Measurements from ENCODE around the gene CD320. TPM values are rescaled to one million over a fixed set of nuclear protein-coding genes. Genes with fewer than 3 reads are reported as not detected.
A peak's percentile ranks its signal among the peaks of the same experiment; 100 is the strongest.

The CD320 gene
- total and polyA plus RNA-seq, 2 of the 8 experiments (the other 6 are each of a cell fraction or from before 2014, with no cell fraction given), result 80.4 to 157 TPM

- WGBS, 2 experiments (ENCODE audit: extremely low coverage in 1 of 2, insufficient coverage in 1 of 2, insufficient read length in 1 of 2, insufficient replicate concordance in 2 of 2, low coverage in 1 of 2, low lambda C conversion rate in 2 of 2, missing lambda C conversion rate in 1 of 2), result 77% methylated on average over 31 of the region's 33 CpGs; no CpG with 5 or more reads in 1 of the 2 experiments
- Histone ChIP-seq H2AFZ (ENCODE audit: low read length) (no peak overlapping the region), H3K14ac (ENCODE audit: insufficient read length) (no peak overlapping the region), H4K5ac (ENCODE audit: insufficient read length, low read depth, low read length) (no peak overlapping the region), H2AK5ac (ENCODE audit: low read depth, low read length) (no peak overlapping the region; the same call in 1 of the 2 replicates), H3K56ac (replicated peaks; ENCODE audit: insufficient read length, low read depth, low read length) (no peak overlapping the region), H3K79me2 (ENCODE audit: control insufficient read depth in 1 of 2, insufficient read depth in 2 of 2, low read length in 2 of 2) (peaks cover 0 to 7% of the 10 kb centered on the region in 2 experiments; a peak in 2 of 4 replicates), H4K91ac (replicated peaks; ENCODE audit: insufficient read length, low read length) (no peak overlapping the region), H3K18ac (ENCODE audit: extremely low read depth, low read length) (no peak overlapping the region; the same call in 1 of the 2 replicates), H3K27ac (ENCODE audit: low read depth, low read length) (no peak overlapping the region), H3K23me2 (ENCODE audit: low read depth, low read length) (peaks cover 8% of the 10 kb centered on the region), H3K9me3 (ENCODE audit: insufficient read depth in 2 of 2, low read depth in 1 of 2, low read length in 1 of 2) (no peaks in the 10 kb centered on the region), H3K4me2 (ENCODE audit: insufficient read depth in 1 of 2, low read depth in 2 of 2, low read length in 2 of 2) (no peak overlapping the region; a peak in 1 of 4 replicates), H3K79me1 (ENCODE audit: low read depth, low read length) (peaks cover 7% of the 10 kb centered on the region), H4K20me1 (replicated peaks in 1 of 2; ENCODE audit: control insufficient read depth in 1 of 2, insufficient read depth in 2 of 2, low read length in 2 of 2) (peaks cover 0 to 4% of the 10 kb centered on the region in 2 experiments), H4K8ac (ENCODE audit: extremely low read depth, insufficient read depth, low read length) (no peak overlapping the region; the same call in 1 of the 2 replicates), H2BK15ac (ENCODE audit: low read length) (peak overlapping the region; percentile 5; the same call in 1 of the 2 replicates), H3K23ac (ENCODE audit: insufficient read length) (no peak overlapping the region), H3K4me3 (ENCODE audit: extremely low read depth in 1 of 4, insufficient read depth in 2 of 4, low read depth in 3 of 4, low read length in 4 of 4) (no peak overlapping the region), H2BK5ac (ENCODE audit: low read depth, low read length) (no peak overlapping the region), H3K4ac (replicated peaks; ENCODE audit: insufficient read length, low read depth, low read length) (no peak overlapping the region), H2BK20ac (ENCODE audit: low read length) (no peak overlapping the region), H2BK120ac (replicated peaks; ENCODE audit: low read depth, low read length) (no peak overlapping the region), H3K36me3 (ENCODE audit: control insufficient read depth in 2 of 4, insufficient read depth in 4 of 4, low read length in 3 of 4) (peaks cover 4 to 12% (median 6%) of the 10 kb centered on the region in 4 experiments; a peak in 5 of 8 replicates), H3K9ac (replicated peaks in 1 of 4; ENCODE audit: extremely low read depth in 1 of 4, low read depth in 3 of 4, low read length in 3 of 4) (no peak overlapping the region), H3K27me3 (replicated peaks in 1 of 4; ENCODE audit: control insufficient read depth in 3 of 4, extremely low read depth in 1 of 4, insufficient read depth in 3 of 4, low read length in 3 of 4) (no peaks in the 10 kb centered on the region), H2BK12ac (ENCODE audit: low read depth, low read length) (0 out of 2 replicates have a peak overlapping the region, but pooled peaks have one; percentile 39), H3K4me1 (replicated peaks in 1 of 4; ENCODE audit: control insufficient read depth in 3 of 4, insufficient read depth in 4 of 4, low read length in 3 of 4) (peaks cover 0 to 15% (median 7%) of the 10 kb centered on the region in 4 experiments; a peak in 6 of 7 replicates)
- peak; percentile 55 for FAIRE-seq
- CTCF ChIA-PET (ENCODE audit: partially characterized antibody), result interaction anchor here (1.3 to 2.5 kb wide), 5 partner anchors 14 to 48 kb away, joined by 4 to 8 read pairs (median 4); no protein-coding TSS in a partner anchor
- peak in 1 of 2 experiments; percentile 92 for DNase-seq (ENCODE audit: low read depth in 1 of 2, low spot score in 2 of 2)
- POLR2A ChIA-PET (ENCODE audit: partially characterized antibody), result interaction anchor here (1.0 to 25.3 kb wide), 5 partner anchors 24 to 362 kb away, joined by 3 to 583 read pairs (median 4); partner anchors contain the start of genes NDUFA7, RPS28 and TIMM44
- no peak for TF ChIP-seq TAF1 (IDR thresholded peaks at IDR 0.05; ENCODE audit: low read depth, low read length)
- TF ChIP-seq TBP (IDR thresholded peaks at IDR 0.05; ENCODE audit: low read depth, low read length), result no peak
- no peak for TF ChIP-seq GABPA (IDR thresholded peaks at IDR 0.05; ENCODE audit: borderline replicate concordance, insufficient read depth, low read length)
- no peak for TF ChIP-seq BRCA1 (IDR thresholded peaks at IDR 0.05; ENCODE audit: low read depth, low read length)
Observed at GRCh38 chr19:8304841-8305621, 3.1 kb downstream of the CD320 start.

Measured in H1 (cell line).